Erythroblast (primary cell): ENCODE data around the gene CCDC73.

ENCODE experiments used
- GATA1 ChIP-seq: IDR thresholded peaks from 2 replicates; pipeline ENCODE4 v1.6.1; 2011; ENCODE audit warnings: low read depth, mild to moderate bottlenecking, control low read depth, low read length, moderate library complexity
- POLR2A ChIP-seq: IDR thresholded peaks from 2 replicates; pipeline ENCODE4 v1.6.1; 2011; ENCODE audit warnings: mild to moderate bottlenecking, low read length

GRCh38 chr11:32555895-32556294 lies 238.6 kb downstream of the CCDC73 start:
- TF ChIP-seq POLR2A (no peak), GATA1 (no peak)
